H9 (cell line): ENCODE measurements around the gene CROCC2. TPM values are rescaled to one million over a fixed set of nuclear protein-coding genes. Genes with fewer than 3 reads are reported as not detected.

Experiments
- DNase-seq: peaks from one replicate; pipeline ENCODE4 v3.0.0-alpha.2; 2017
- H2AFZ ChIP-seq: one replicate; pipeline ENCODE4 v1.6.1; 2013; ENCODE audit warnings: mild to moderate bottlenecking, low read length, control low read depth, moderate library complexity
- H2AK5ac ChIP-seq: 2 replicates; pipeline ENCODE4 v1.6.1; 2013; ENCODE audit warnings: low read length, control low read depth, mixed read lengths; ENCODE audit not compliant: insufficient read length
- H2BK120ac ChIP-seq: one replicate; pipeline ENCODE4 v1.6.1; 2013; ENCODE audit warnings: low read depth, mild to moderate bottlenecking, low read length, control low read depth, inconsistent platforms; ENCODE audit not compliant: poor library complexity, severe bottlenecking
- H2BK12ac ChIP-seq: 2 replicates; pipeline ENCODE4 v1.6.1; 2013; ENCODE audit warnings: low read length, control low read depth, mixed read lengths, low read depth; ENCODE audit not compliant: insufficient read length
- H2BK15ac ChIP-seq: 2 replicates; pipeline ENCODE4 v1.6.1; 2013; ENCODE audit warnings: low read depth, low read length, control low read depth
- H2BK20ac ChIP-seq: one replicate; pipeline ENCODE4 v1.6.1; 2013; ENCODE audit warnings: low read depth, mild to moderate bottlenecking, low read length, control low read depth, inconsistent platforms; ENCODE audit not compliant: poor library complexity, severe bottlenecking
- H2BK5ac ChIP-seq: 2 replicates; pipeline ENCODE4 v1.6.1; 2013; ENCODE audit warnings: low read length, control low read depth, mixed read lengths; ENCODE audit not compliant: insufficient read length
- H3K14ac ChIP-seq: 2 replicates; pipeline ENCODE4 v1.6.1; 2013; ENCODE audit warnings: low read length, control low read depth; ENCODE audit not compliant: insufficient read depth
- H3K18ac ChIP-seq: 2 replicates; pipeline ENCODE4 v1.6.1; 2013; ENCODE audit warnings: low read depth, mild to moderate bottlenecking, mixed read lengths, low read length, control low read depth; ENCODE audit not compliant: insufficient read length
- H3K23ac ChIP-seq: 2 replicates; pipeline ENCODE4 v1.6.1; 2013; ENCODE audit warnings: low read length, control low read depth, mixed read lengths, low read depth; ENCODE audit not compliant: insufficient read length
- H3K23me2 ChIP-seq: 2 replicates; pipeline ENCODE4 v1.6.1; 2013; ENCODE audit warnings: low read depth, mild to moderate bottlenecking, mixed read lengths, low read length, control low read depth; ENCODE audit not compliant: insufficient read length, poor library complexity, severe bottlenecking
- H3K27ac ChIP-seq: 2 replicates; pipeline ENCODE4 v1.5.1; 2013; ENCODE audit warnings: low read length, control low read depth, mixed read lengths, low read depth; ENCODE audit not compliant: insufficient read length
- H3K27me3 ChIP-seq: 2 replicates; pipeline ENCODE4 v1.6.1; 2013; ENCODE audit warnings: low read length, control low read depth, inconsistent platforms; ENCODE audit not compliant: insufficient read depth
- H3K4ac ChIP-seq: 2 replicates; pipeline ENCODE4 v1.6.1; 2013; ENCODE audit warnings: low read depth, mild to moderate bottlenecking, control low read depth, inconsistent platforms, low read length, moderate library complexity
- H3K4me1 ChIP-seq: 2 replicates; pipeline ENCODE4 v1.6.1; 2013; ENCODE audit warnings: low read length, control low read depth, inconsistent platforms; ENCODE audit not compliant: insufficient read depth
- H3K4me2 ChIP-seq: 2 replicates; pipeline ENCODE4 v1.6.1; 2013; ENCODE audit warnings: low read length, control low read depth, mixed read lengths; ENCODE audit not compliant: insufficient read length, insufficient read depth
- H3K56ac ChIP-seq: 2 replicates; pipeline ENCODE4 v1.6.1; 2013; ENCODE audit warnings: low read depth, mild to moderate bottlenecking, mixed read lengths, low read length, control low read depth; ENCODE audit not compliant: insufficient read length
- H3K79me1 ChIP-seq: 2 replicates; pipeline ENCODE4 v1.6.1; 2013; ENCODE audit warnings: low read depth, mild to moderate bottlenecking, moderate library complexity, low read length, control low read depth, inconsistent platforms; ENCODE audit not compliant: insufficient read depth, poor library complexity, severe bottlenecking
- H3K79me2 ChIP-seq: 2 replicates; pipeline ENCODE4 v1.6.1; 2013; ENCODE audit warnings: low read length, control low read depth, inconsistent platforms; ENCODE audit not compliant: insufficient read depth
- H3K9ac ChIP-seq: 2 replicates; pipeline ENCODE4 v1.6.1; 2013; ENCODE audit warnings: low read length, control low read depth, mixed read lengths; ENCODE audit not compliant: insufficient read length; ENCODE audit errors: extremely low read depth
- H3K9me3 ChIP-seq: one replicate; pipeline ENCODE4 v1.6.1; 2013; ENCODE audit warnings: low read depth, low read length, inconsistent platforms; ENCODE audit not compliant: control insufficient read depth
- H3T11ph ChIP-seq: one replicate; pipeline ENCODE4 v1.6.1; 2013; ENCODE audit warnings: mild to moderate bottlenecking, low read length, control low read depth, inconsistent platforms
- H4K20me1 ChIP-seq: one replicate; pipeline ENCODE4 v1.6.1; 2013; ENCODE audit not compliant: control insufficient read depth, insufficient read length, insufficient read depth
- H4K5ac ChIP-seq: 2 replicates; pipeline ENCODE4 v1.6.1; 2013; ENCODE audit warnings: low read depth, mild to moderate bottlenecking, mixed read lengths, low read length, control low read depth; ENCODE audit not compliant: insufficient read length
- H4K8ac ChIP-seq: replicated peaks from 2 replicates; pipeline ENCODE4 v1.6.1; 2013; ENCODE audit warnings: low read length, control low read depth, mixed read lengths, low read depth; ENCODE audit not compliant: insufficient read length
- H4K91ac ChIP-seq: 2 replicates; pipeline ENCODE4 v1.6.1; 2013; ENCODE audit warnings: low read depth, mild to moderate bottlenecking, moderate library complexity, mixed read lengths, low read length, control low read depth; ENCODE audit not compliant: insufficient read length
- H3K27ac Mint-ChIP-seq, 3 experiments: 2 replicates in 2 of 3; 3 replicates in 1 of 3; pipeline ENCODE4 v1.8.0; 2020 to 2021; ENCODE audit warnings: mixed read lengths in 3 of 3, mild to moderate bottlenecking in 1 of 3, moderate library complexity in 1 of 3
- H3K27me3 Mint-ChIP-seq: 2 replicates; pipeline ENCODE4 v1.8.0; 2021; ENCODE audit warnings: low read depth, mild to moderate bottlenecking, moderate library complexity, mixed read lengths
- H3K36me3 Mint-ChIP-seq, 3 experiments: 2 replicates in 2 of 3; 3 replicates in 1 of 3; pipeline ENCODE4 v1.8.0; 2020 to 2021; ENCODE audit warnings: low read depth in 3 of 3, mixed read lengths in 3 of 3; ENCODE audit not compliant: insufficient read depth in 1 of 3
- H3K4me1 Mint-ChIP-seq, 2 experiments: 2 replicates each; pipeline ENCODE4 v1.8.0; 2020; ENCODE audit warnings: mixed read lengths in 2 of 2
- H3K4me3 Mint-ChIP-seq, 2 experiments: 2 replicates in 1 of 2; 3 replicates in 1 of 2; pipeline ENCODE4 v1.8.0; 2020 to 2021; ENCODE audit warnings: mild to moderate bottlenecking in 2 of 2, mixed read lengths in 2 of 2, moderate library complexity in 1 of 2
- H3K9me3 Mint-ChIP-seq, 2 experiments: 2 replicates in 1 of 2; 3 replicates in 1 of 2; pipeline ENCODE4 v1.8.0; 2020; ENCODE audit warnings: mild to moderate bottlenecking in 2 of 2, mixed read lengths in 2 of 2, moderate library complexity in 1 of 2
- CTCF ChIP-seq: fragments of 200-600 bp; sonication (generic); conservative IDR thresholded peaks from 3 replicates; pipeline ENCODE4 v1.8.0; 2021; ENCODE audit warnings: antibody characterized with exemption, mild to moderate bottlenecking
- WGBS: extraction: QIAGEN DNeasy Blood & Tissue Kit; methylation state at CpG from one replicate; pipeline ENCODE4 v1.1.7; 2013; ENCODE audit warnings: missing lambda C conversion rate, low lambda C conversion rate, mixed read lengths; ENCODE audit not compliant: insufficient read length; ENCODE audit errors: extremely low coverage; 5-methylcytosine and 5-hydroxymethylcytosine counted together
- total RNA-seq: library from RNA; stranded (reverse); gene quantifications from 2 replicates; pipeline ENCODE4 v1.2.1, GENCODE V29; 2021

The CROCC2 gene
- total RNA-seq, 1 experiment from 2014 or later, result not detected

DNA sequence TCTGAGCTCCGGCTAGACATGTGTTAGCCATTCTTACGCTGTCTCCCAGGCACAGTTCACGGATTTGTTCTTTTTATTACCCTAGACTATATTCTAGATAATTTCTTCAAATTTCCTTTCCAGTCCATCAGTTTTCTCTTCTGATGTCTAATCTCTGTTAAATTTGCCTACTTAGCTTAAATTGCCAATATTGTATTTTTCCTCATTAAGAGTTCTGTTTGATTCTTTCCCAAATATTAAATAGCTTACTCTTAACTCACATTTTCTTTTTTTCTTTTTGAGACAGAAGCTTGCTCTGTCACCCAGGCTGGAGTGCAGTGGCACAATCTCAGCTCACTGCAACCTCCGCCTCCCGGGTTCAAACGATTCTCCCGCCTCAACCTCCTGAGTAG is 21.2 kb downstream of the CROCC2 start:
- Mint-ChIP-seq H3K4me3 (no peak overlapping the region), H3K27me3 (no peaks in the 10 kb centered on the region; the same call in 1 of the 2 replicates), H3K9me3 (no peaks in the 10 kb centered on the region), H3K36me3 (no peaks in the 10 kb centered on the region), H3K27ac (no peak overlapping the region), H3K4me1 (no peaks in the 10 kb centered on the region; a peak in 1 of 4 replicates)
- no peak overlapping the region for H3K27ac ChIP-seq
- no peaks in the 10 kb centered on the region for H4K20me1 ChIP-seq
- no peak overlapping the region for H3K23ac ChIP-seq
- no peak overlapping the region for H2AK5ac ChIP-seq
- no peak overlapping the region for H2BK15ac ChIP-seq
- H3K4ac ChIP-seq, result no peak overlapping the region
- no peak overlapping the region for H2BK5ac ChIP-seq
- H3K4me1 ChIP-seq, result no peaks in the 10 kb centered on the region
- H2BK12ac ChIP-seq, result no peak overlapping the region
- no peak overlapping the region for H3K9ac ChIP-seq
- no peaks in the 10 kb centered on the region for H3K79me2 ChIP-seq
- H3K79me1 ChIP-seq, result no peaks in the 10 kb centered on the region
- H4K5ac ChIP-seq, result no peak overlapping the region
- no peak overlapping the region for H4K91ac ChIP-seq
- H3K14ac ChIP-seq, result no peak overlapping the region
- no peak overlapping the region for H2AFZ ChIP-seq
- H3K4me2 ChIP-seq, result no peak overlapping the region
- H2BK120ac ChIP-seq, result no peak overlapping the region
- H3K27me3 ChIP-seq, result no peaks in the 10 kb centered on the region
- H3T11ph ChIP-seq, result no peak overlapping the region
- DNase-seq, result no peak
- no peak overlapping the region for H4K8ac ChIP-seq
- H2BK20ac ChIP-seq, result no peak overlapping the region
- H3K56ac ChIP-seq, result no peak overlapping the region
- TF ChIP-seq CTCF, result no peak
- no peaks in the 10 kb centered on the region for H3K23me2 ChIP-seq
- H3K9me3 ChIP-seq, result no peaks in the 10 kb centered on the region
- no CpG with 5 or more reads among the region's 7 CpGs for WGBS
- H3K18ac ChIP-seq, result no peak overlapping the region
